Upper lobe of left lung (tissue), 6 donors: ENCODE results near the gene ERAL1. TPM values are rescaled to one million over a fixed set of nuclear protein-coding genes. Genes with fewer than 3 reads are reported as not detected.
"Not testable (repeated sequence)": the region's sequence is repeated elsewhere in the genome, so short reads cannot be mapped to it uniquely, and the experiment has no call there.

ENCODE experiments used
- ATAC-seq, 2 donors: fragments of 200-7000 bp; cut with Tn5 transposase; one replicate each; pipeline ENCODE4 v1.9.1; 2022; ENCODE audit warnings: mild to moderate bottlenecking in 2 of 2, moderate library complexity in 2 of 2; ENCODE audit not compliant: low FRiP score in 2 of 2
- DNase-seq, 2 donors: peaks; one replicate each; pipeline ENCODE4 v3.0.0-alpha.2; 2019 to 2020
- H3K27ac ChIP-seq, 4 donors: fragments of 200-600 bp; sonication (generic); one replicate each; pipeline ENCODE4 v1.5.1; 2016 to 2019
- H3K27me3 ChIP-seq, 4 donors: fragments of 200-600 bp; sonication (generic); one replicate each; pipeline ENCODE4 v1.5.1; 2017 to 2019
- H3K36me3 ChIP-seq, 4 donors: fragments of 200-600 bp; sonication (generic); one replicate each; pipeline ENCODE4 v1.5.1; 2016 to 2019
- H3K4me1 ChIP-seq, 4 donors: fragments of 200-600 bp; sonication (generic); one replicate each; pipeline ENCODE4 v1.5.1; 2018 to 2019
- H3K4me3 ChIP-seq, 4 donors: fragments of 200-600 bp; sonication (generic); one replicate each; pipeline ENCODE4 v1.5.1; 2017 to 2019; ENCODE audit warnings: mild to moderate bottlenecking in 2 of 4, moderate library complexity in 1 of 4
- H3K9me3 ChIP-seq, 4 donors: fragments of 200-600 bp; sonication (generic); one replicate each; pipeline ENCODE4 v1.5.1; 2018 to 2019
- CTCF ChIP-seq, 6 experiments: fragments of 450-650 bp in 4 of 6; fragments of 200-600 bp in 2 of 6; sonication (generic) in 2 of 6; IDR thresholded peaks; one replicate each; pipeline ENCODE4 v1.5.1; 2016 to 2019; ENCODE audit warnings: antibody characterized with exemption in 6 of 6
- EP300 ChIP-seq, 4 donors: sonication (generic); formaldehyde crosslinking; IDR thresholded peaks; one replicate each; pipeline ENCODE4 v1.5.1; 2017; ENCODE audit warnings: antibody characterized with exemption in 4 of 4, control low read depth in 2 of 4
- POLR2A ChIP-seq, 4 donors: fragments of 450-650 bp; IDR thresholded peaks; one replicate each; pipeline ENCODE4 v1.5.1; 2016 to 2017; ENCODE audit warnings: antibody characterized with exemption in 4 of 4, mild to moderate bottlenecking in 2 of 4
- POLR2AphosphoS5 ChIP-seq, 2 donors: sonication (generic); formaldehyde crosslinking; IDR thresholded peaks; one replicate each; pipeline ENCODE4 v1.5.1; 2017; ENCODE audit warnings: antibody characterized with exemption in 2 of 2
- WGBS, 2 donors: methylation state at CpG; one replicate each; pipeline ENCODE4 v1.1.5; 2017 to 2018; 5-methylcytosine and 5-hydroxymethylcytosine counted together
- total RNA-seq, 6 donors: library from RNA; depleted of rRNA in 4 of 6; stranded (reverse); fragments of >200 nt in 4 of 6; gene quantifications; one replicate each; pipeline versions ENCODE4 v1.1.0 to v1.2.1, GENCODE V29; 2016 to 2021
- donor health status: DM: no; HTN: no; CAD: no; lungs with moderate emphysema.
- donor health status: DM: no; HTN: yes; CAD: no; lungs with severe emphysema.

ERAL1 gene
- total RNA-seq, 6 donors from 2014 or later = 22.4 to 41.3 (median 27.7) TPM

GRCh38 chr17:28819582-28819981 is 35.2 kb upstream of the ERAL1 start:
- no peaks in the 10 kb centered on the region for H3K27me3 ChIP-seq
- ATAC-seq = no peak
- WGBS, 2 donors = 45 to 53% methylated on average over 1 of the region's 1 CpG
- H3K4me1 ChIP-seq = no peaks in the 10 kb centered on the region
- H3K27ac ChIP-seq = no peak overlapping the region
- DNase-seq = no peak
- H3K9me3 ChIP-seq = no peaks in the 10 kb centered on the region
- no peak overlapping the region for H3K4me3 ChIP-seq
- TF ChIP-seq CTCF (IDR thresholded peaks at IDR 0.05) (no peak), POLR2A (IDR thresholded peaks at IDR 0.05) (no peak), POLR2AphosphoS5 (IDR thresholded peaks at IDR 0.05) (no peak), EP300 (IDR thresholded peaks at IDR 0.05) (no peak)
- H3K36me3 ChIP-seq = no peaks in the 10 kb centered on the region

GRCh38 chr17:28827672-28828071 is 27.1 kb upstream of the ERAL1 start:
- H3K4me3 ChIP-seq = no peak overlapping the region
- no peaks in the 10 kb centered on the region for H3K4me1 ChIP-seq
- 93 to 98% methylated on average over 1 of the region's 1 CpG for WGBS, 2 donors
- TF ChIP-seq POLR2AphosphoS5 (IDR thresholded peaks at IDR 0.05) (no peak), CTCF (IDR thresholded peaks at IDR 0.05) (no peak), POLR2A (IDR thresholded peaks at IDR 0.05) (no peak), EP300 (IDR thresholded peaks at IDR 0.05) (no peak)
- no peak for ATAC-seq
- no peak for DNase-seq
- H3K9me3 ChIP-seq = no peaks in the 10 kb centered on the region
- H3K27me3 ChIP-seq = no peaks in the 10 kb centered on the region
- peaks cover 0 to 3% (median 0%) of the 10 kb centered on the region in 4 donors for H3K36me3 ChIP-seq
- no peak overlapping the region for H3K27ac ChIP-seq

DNA sequence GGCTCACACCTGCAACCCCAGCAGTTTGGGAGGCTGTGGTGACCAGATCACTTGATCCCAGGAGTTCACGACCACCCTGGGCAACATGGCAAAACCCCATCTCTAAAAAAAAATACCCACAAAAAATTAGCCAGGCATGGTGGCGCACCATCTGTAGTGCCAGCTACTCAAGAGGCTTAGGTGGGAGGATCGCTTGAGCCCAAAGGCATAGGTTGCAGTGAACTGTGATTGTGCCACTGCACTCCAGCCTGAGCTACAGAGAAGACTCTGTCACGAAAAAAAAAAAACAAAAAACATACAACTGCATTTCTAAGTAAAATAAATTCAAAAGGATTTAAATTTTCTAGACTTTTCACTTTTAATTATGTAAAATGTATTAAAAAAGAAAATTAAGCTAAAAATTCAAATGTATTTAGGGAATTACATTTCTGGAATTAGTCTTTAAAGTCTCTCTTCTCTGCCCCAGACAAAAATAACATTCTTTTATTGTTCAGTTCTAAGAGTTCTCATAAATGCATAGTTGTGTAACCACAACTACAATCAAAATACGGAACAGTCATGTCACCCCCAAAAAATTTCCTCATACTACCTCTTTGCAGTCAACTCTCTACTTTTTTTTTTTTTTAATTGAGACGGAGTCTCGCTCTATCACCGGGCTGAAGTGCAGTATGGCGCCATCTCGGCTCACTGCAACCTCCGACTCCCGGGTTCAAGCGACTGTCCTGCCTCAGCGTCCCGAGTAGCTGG is 26.3 kb upstream of the ERAL1 start:
- no peak overlapping the region for H3K4me3 ChIP-seq
- H3K27ac ChIP-seq = no peak overlapping the region
- H3K9me3 ChIP-seq = no peaks in the 10 kb centered on the region
- DNase-seq (no peak), ATAC-seq (no peak)
- 89 to 92% methylated on average over 15 of the region's 15 CpGs for WGBS, 2 donors
- H3K4me1 ChIP-seq = no peaks in the 10 kb centered on the region
- H3K36me3 ChIP-seq = peaks cover 0 to 3% (median 0%) of the 10 kb centered on the region in 4 donors
- H3K27me3 ChIP-seq = no peaks in the 10 kb centered on the region
- TF ChIP-seq CTCF (IDR thresholded peaks at IDR 0.05) (no peak), POLR2AphosphoS5 (IDR thresholded peaks at IDR 0.05) (no peak), EP300 (IDR thresholded peaks at IDR 0.05) (no peak), POLR2A (IDR thresholded peaks at IDR 0.05) (no peak)

DNA sequence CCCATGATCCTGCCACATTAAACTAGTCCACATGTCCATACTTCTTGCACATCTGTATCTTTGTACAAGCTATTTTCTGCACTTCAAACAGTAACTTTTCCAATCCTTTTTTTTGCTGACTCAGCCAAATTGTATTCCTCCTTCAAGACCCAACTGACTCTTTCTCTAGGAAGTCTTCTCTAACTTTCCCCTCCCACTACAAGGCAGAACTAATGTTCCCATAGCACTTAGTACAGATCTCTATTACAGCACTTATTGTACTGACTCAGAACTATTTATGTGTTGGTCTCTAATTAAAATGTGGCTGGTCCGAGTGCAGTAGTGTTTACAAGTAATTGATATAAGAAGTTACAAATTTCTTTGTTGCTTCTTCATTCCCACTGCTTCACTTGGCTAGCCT is 20.4 kb upstream of the ERAL1 start:
- no peak for DNase-seq
- Histone ChIP-seq H3K36me3 (peaks cover 0 to 3% (median 0%) of the 10 kb centered on the region in 4 donors), H3K27me3 (no peaks in the 10 kb centered on the region), H3K27ac (no peak overlapping the region), H3K9me3 (no peaks in the 10 kb centered on the region), H3K4me3 (no peak overlapping the region), H3K4me1 (peaks cover 0 to 6% (median 0%) of the 10 kb centered on the region in 4 donors)
- ATAC-seq = no peak
- WGBS, 2 donors = 97 to 100% methylated on average over 1 of the region's 1 CpG
- TF ChIP-seq EP300 (IDR thresholded peaks at IDR 0.05) = no peak
- TF ChIP-seq POLR2AphosphoS5 (IDR thresholded peaks at IDR 0.05) = no peak
- no peak for TF ChIP-seq CTCF (IDR thresholded peaks at IDR 0.05)
- no peak for TF ChIP-seq POLR2A (IDR thresholded peaks at IDR 0.05)

DNA sequence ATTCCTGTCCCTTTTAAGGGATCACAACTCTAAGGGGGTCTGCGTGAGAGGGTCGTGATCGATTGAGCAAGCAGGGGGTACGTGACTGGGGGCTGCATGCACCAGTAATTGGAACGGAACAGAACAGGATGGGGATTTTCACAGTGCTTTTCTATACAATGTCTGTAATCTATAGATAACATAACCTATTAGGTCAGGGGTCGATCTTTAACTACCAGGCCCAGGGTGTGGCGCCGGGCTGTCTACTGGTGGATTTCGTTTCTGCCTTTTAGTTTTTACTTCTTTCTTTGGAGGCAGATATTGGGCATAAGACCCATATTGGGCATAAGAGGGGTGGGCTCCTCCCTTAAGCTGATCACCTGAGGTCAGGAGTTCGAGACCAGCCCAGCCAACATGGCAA is 18.3 kb upstream of the ERAL1 start:
- not testable (repeated sequence) for DNase-seq, H3K9me3 ChIP-seq, ATAC-seq, H3K27ac ChIP-seq, H3K36me3 ChIP-seq, H3K27me3 ChIP-seq, H3K4me3 ChIP-seq
- whole genome bisulfite sequencing, 2 donors = 92 to 97% methylated on average over 10 of the region's 10 CpGs
- H3K4me1 ChIP-seq = peaks cover 6 to 25% (median 6%) of the 10 kb centered on the region in 4 donors
